A549 (cell line): ENCODE data around the gene CACNA1S. TPM values are rescaled to one million over a fixed set of nuclear protein-coding genes. Genes with fewer than 3 reads are reported as not detected.

Experiments
- ATAC-seq, 2 experiments: fragments of 200-7000 bp in 1 of 2; fragments of >200 bp in 1 of 2; cut with Nextera tagmentation in 1 of 2; cut with Tn5 transposase in 1 of 2; 3 replicates each; pipeline versions ENCODE4 v1.8.0 to v1.9.1; 2018 to 2020; ENCODE audit warnings: mild to moderate bottlenecking in 1 of 2, moderate library complexity in 1 of 2
- CTCF ChIA-PET: fragments of 300-600 bp; sonication (Branson Sonifier 250); formaldehyde crosslinking; extraction: SDS; loops from one replicate; lab custom pipeline; 2021; ENCODE audit warnings: antibody characterized with exemption, inconsistent platforms; lab: Yijun Ruan, JAX
- POLR2A ChIA-PET: fragments of 350-600 bp; formaldehyde crosslinking; extraction: SDS; loops from one replicate; lab custom pipeline; 2021; ENCODE audit warnings: antibody characterized with exemption, inconsistent platforms; lab: Yijun Ruan, JAX
- DNase-seq, 2 experiments: peaks; one replicate each; pipeline versions ENCODE4 v3.0.0 to v3.0.0-alpha.2; 2011 to 2016; ENCODE audit warnings: low read depth in 1 of 2, low spot score in 1 of 2
- FAIRE-seq: peaks from 2 replicates; lab custom pipeline; 2011; peaks lifted over from hg19 to GRCh38; lab: Jason Lieb, UNC
- H3K27ac ChIP-seq, 2 experiments: fragments of >200 bp; sonication (Bioruptor Twin); formaldehyde crosslinking; 3 replicates each; pipeline ENCODE4 v1.5.1; 2016 to 2017
- H3K4me1 ChIP-seq: fragments of >200 bp; sonication (Bioruptor Twin); formaldehyde crosslinking; 3 replicates; pipeline ENCODE4 v1.6.1; 2016
- H3K4me2 ChIP-seq: fragments of >200 bp; sonication (Bioruptor Twin); formaldehyde crosslinking; 3 replicates; pipeline ENCODE4 v1.6.1; 2016
- H3K4me3 ChIP-seq: fragments of >200 bp; sonication (Bioruptor Twin); formaldehyde crosslinking; 3 replicates; pipeline ENCODE4 v1.5.1; 2016
- H3K9me3 ChIP-seq: fragments of >200 bp; sonication (Bioruptor Twin); formaldehyde crosslinking; 3 replicates; pipeline ENCODE4 v1.6.1; 2016
- CBX8 ChIP-seq: fragments of 200-600 bp; sonication (generic); IDR thresholded peaks from 2 replicates; pipeline ENCODE4 v1.6.1; 2016
- EHF ChIP-seq: fragments of 250-450 bp; sonication (Bioruptor Pico); IDR thresholded peaks from 2 replicates; pipeline ENCODE4 v1.5.0; 2020; ENCODE audit warnings: mild to moderate bottlenecking
- EHMT2 ChIP-seq: fragments of 200-600 bp; sonication (generic); IDR thresholded peaks from 2 replicates; pipeline ENCODE4 v1.6.1; 2016; ENCODE audit warnings: antibody characterized with exemption, low read depth, mild to moderate bottlenecking, moderate library complexity
- ESRRA ChIP-seq: fragments of 150-350 bp; IDR thresholded peaks from 2 replicates; pipeline ENCODE4 v1.6.1; 2014; ENCODE audit warnings: mild to moderate bottlenecking, low read length, borderline replicate concordance
- FOSL2 ChIP-seq, 2 experiments: fragments of 450-650 bp in 1 of 2; fragments of >200 bp in 1 of 2; sonication (Bioruptor Twin) in 1 of 2; formaldehyde crosslinking; IDR thresholded peaks; 2 replicates each; pipeline versions ENCODE4 v1.5.0 to v1.6.1; 2016 to 2020; ENCODE audit warnings: mild to moderate bottlenecking in 1 of 2, moderate library complexity in 1 of 2
- FOXS1 ChIP-seq: fragments of 250-450 bp; sonication (Bioruptor Pico); IDR thresholded peaks from 2 replicates; pipeline ENCODE4 v1.5.0; 2020; ENCODE audit warnings: mild to moderate bottlenecking, moderate library complexity
- JUNB ChIP-seq: fragments of >200 bp; sonication (Bioruptor Twin); formaldehyde crosslinking; IDR thresholded peaks from 2 replicates; pipeline ENCODE4 v1.6.1; 2016
- KDM5A ChIP-seq: fragments of 200-600 bp; sonication (generic); IDR thresholded peaks from 2 replicates; pipeline ENCODE4 v1.6.1; 2016; ENCODE audit warnings: antibody characterized with exemption, mild to moderate bottlenecking
- MAFK ChIP-seq: fragments of 450-650 bp; IDR thresholded peaks from 2 replicates; pipeline ENCODE4 v1.6.1; 2014; ENCODE audit not compliant: partially characterized antibody
- MAZ ChIP-seq: fragments of 150-350 bp; IDR thresholded peaks from 2 replicates; pipeline ENCODE4 v1.6.1; 2014; ENCODE audit warnings: antibody characterized with exemption, low read depth, low read length, borderline replicate concordance
- MYC ChIP-seq: IDR thresholded peaks from 2 replicates; pipeline ENCODE4 v1.6.1; 2012; ENCODE audit warnings: mild to moderate bottlenecking, inconsistent platforms, low read length, improper control_type of control experiment, borderline replicate concordance
- NPAS2 ChIP-seq: fragments of 250-450 bp; sonication (Bioruptor Pico); IDR thresholded peaks from 2 replicates; pipeline ENCODE4 v1.8.0; 2022; ENCODE audit warnings: mild to moderate bottlenecking, moderate library complexity, borderline replicate concordance
- PHF8 ChIP-seq: fragments of 200-600 bp; sonication (generic); IDR thresholded peaks from 2 replicates; pipeline ENCODE4 v1.6.1; 2016; ENCODE audit warnings: low read depth, mild to moderate bottlenecking, antibody characterized with exemption, moderate library complexity, borderline replicate concordance
- POLR2A ChIP-seq: IDR thresholded peaks from 2 replicates; pipeline ENCODE4 v1.6.1; 2012; ENCODE audit warnings: mild to moderate bottlenecking, low read length
- POLR2AphosphoS2 ChIP-seq: conservative IDR thresholded peaks from 2 replicates; pipeline ENCODE4 v1.6.1; 2012; ENCODE audit warnings: low read length, improper control_type of control experiment, inconsistent platforms
- RAD21 ChIP-seq, 2 experiments: fragments of >200 bp in 1 of 2; sonication (Bioruptor Twin) in 1 of 2; formaldehyde crosslinking in 1 of 2; IDR thresholded peaks in 1 of 2; conservative IDR thresholded peaks in 1 of 2; 2 replicates in 1 of 2; 3 replicates in 1 of 2; pipeline ENCODE4 v1.6.1; 2012 to 2018; ENCODE audit warnings: inconsistent platforms in 1 of 2
- RARB ChIP-seq: fragments of 250-450 bp; sonication (Bioruptor Pico); IDR thresholded peaks from 2 replicates; pipeline ENCODE4 v1.8.0; 2021; ENCODE audit warnings: mild to moderate bottlenecking, moderate library complexity
- RCOR1 ChIP-seq: fragments of 150-350 bp; IDR thresholded peaks from 2 replicates; pipeline ENCODE4 v1.6.1; 2014; ENCODE audit warnings: antibody characterized with exemption, low read length, low read depth
- RFX5 ChIP-seq: fragments of 450-650 bp; IDR thresholded peaks from 2 replicates; pipeline ENCODE4 v1.7.1; 2014; ENCODE audit warnings: antibody characterized with exemption, mild to moderate bottlenecking, moderate library complexity
- SMC3 ChIP-seq: fragments of >200 bp; sonication (Bioruptor Twin); formaldehyde crosslinking; IDR thresholded peaks from 3 replicates; pipeline ENCODE4 v1.6.1; 2018; ENCODE audit warnings: inconsistent platforms
- SREBF2 ChIP-seq: fragments of 450-650 bp; IDR thresholded peaks from 2 replicates; pipeline ENCODE4 v1.6.1; 2014; ENCODE audit warnings: mild to moderate bottlenecking, moderate library complexity
- ZSCAN20 ChIP-seq: fragments of 250-450 bp; sonication (Bioruptor Pico); IDR thresholded peaks from 2 replicates; pipeline ENCODE4 v1.8.0; 2022; ENCODE audit warnings: mild to moderate bottlenecking, moderate library complexity
- WGBS: methylation state at CpG from one replicate; pipeline ENCODE4 v1.1.6; 2017; ENCODE audit errors: missing lambda C conversion rate; 5-methylcytosine and 5-hydroxymethylcytosine counted together
- polyA plus RNA-seq, 4 experiments: library from polyadenylated mRNA; depleted of rRNA in 3 of 4; stranded (reverse); fragments of >200 nt; fragmentation: RNase III in 1 of 4; extraction: RNeasy Plus Mini Kit Qiagen cat#74134 plus additional on column Dnase treatment in 1 of 4; gene quantifications; 2 replicates in 3 of 4; 3 replicates in 1 of 4; pipeline ENCODE4 v1.2.3, GENCODE V29; 2011 to 2017
- TF ChIP-seq, protein P1 (sequence below): IDR thresholded peaks from 2 replicates; pipeline ENCODE4 v1.6.1; 2012
- TF ChIP-seq, protein P2 (sequence below): fragments of 200-600 bp; sonication (generic); IDR thresholded peaks from 2 replicates; pipeline ENCODE4 v1.6.1; 2016; ENCODE audit warnings: antibody characterized with exemption, mild to moderate bottlenecking, moderate library complexity
- TF ChIP-seq, protein P3 (sequence below): fragments of 150-350 bp; IDR thresholded peaks from 2 replicates; pipeline ENCODE4 v1.6.1; 2014; ENCODE audit warnings: low read depth, mild to moderate bottlenecking, low read length
- TF ChIP-seq, protein P4 (sequence below): fragments of >200 bp; sonication (Bioruptor Twin); formaldehyde crosslinking; IDR thresholded peaks from 3 replicates; pipeline ENCODE4 v1.6.1; 2016

Gene CACNA1S
- polyA plus RNA-seq, 2 of the 4 experiments (the other 2 are of a cell fraction) = 0.01 TPM; not detected in 1

DNA sequence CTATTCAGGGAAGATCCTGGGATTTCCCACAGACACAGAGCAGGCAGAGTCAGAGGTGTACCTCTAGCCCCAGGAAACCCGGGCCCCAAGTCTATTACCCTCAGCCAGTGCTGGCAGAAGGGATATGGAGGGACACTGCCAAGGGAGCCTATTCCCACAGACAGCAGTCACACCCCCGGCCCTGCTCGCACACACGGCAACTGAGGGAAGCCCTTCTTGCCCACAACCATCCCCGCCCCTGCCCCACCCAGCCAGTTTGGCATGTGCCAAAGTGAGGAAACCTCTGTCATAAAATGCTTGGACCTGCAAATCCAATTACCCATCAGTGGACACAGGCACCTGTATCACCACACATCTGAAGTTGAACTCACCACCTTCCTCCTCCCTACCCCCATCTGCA is 6.5 kb downstream of the CACNA1S start:
- H3K27ac ChIP-seq = no peak overlapping the region
- H3K4me2 ChIP-seq = no peak overlapping the region
- WGBS = 77% methylated on average over 4 of the region's 5 CpGs
- CTCF ChIA-PET = interaction anchor here (0.7 kb wide), 1 partner anchor 9 kb away, joined by 3 read pairs; no protein-coding TSS in a partner anchor
- no peak for TF ChIP-seq FOXS1 (CRISPR knock-in tag)
- no peak for TF ChIP-seq SREBF2
- TF ChIP-seq, protein P1, sequence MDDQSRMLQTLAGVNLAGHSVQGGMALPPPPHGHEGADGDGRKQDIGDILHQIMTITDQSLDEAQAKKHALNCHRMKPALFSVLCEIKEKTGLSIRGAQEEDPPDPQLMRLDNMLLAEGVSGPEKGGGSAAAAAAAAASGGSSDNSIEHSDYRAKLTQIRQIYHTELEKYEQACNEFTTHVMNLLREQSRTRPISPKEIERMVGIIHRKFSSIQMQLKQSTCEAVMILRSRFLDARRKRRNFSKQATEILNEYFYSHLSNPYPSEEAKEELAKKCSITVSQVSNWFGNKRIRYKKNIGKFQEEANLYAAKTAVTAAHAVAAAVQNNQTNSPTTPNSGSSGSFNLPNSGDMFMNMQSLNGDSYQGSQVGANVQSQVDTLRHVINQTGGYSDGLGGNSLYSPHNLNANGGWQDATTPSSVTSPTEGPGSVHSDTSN = no peak
- TF ChIP-seq JUNB = no peak
- TF ChIP-seq POLR2AphosphoS2 = no peak
- no peak for TF ChIP-seq POLR2A
- TF ChIP-seq, all 56 proteins: peak for 0
- no peaks in the 10 kb centered on the region for H3K4me1 ChIP-seq
- POLR2A ChIA-PET = no interaction called here
- no peak overlapping the region for H3K4me3 ChIP-seq
- FAIRE-seq (no peak), DNase-seq (no peak), ATAC-seq (no peak; a peak in 1 of 6 replicates)
- no peaks in the 10 kb centered on the region for H3K9me3 ChIP-seq

DNA sequence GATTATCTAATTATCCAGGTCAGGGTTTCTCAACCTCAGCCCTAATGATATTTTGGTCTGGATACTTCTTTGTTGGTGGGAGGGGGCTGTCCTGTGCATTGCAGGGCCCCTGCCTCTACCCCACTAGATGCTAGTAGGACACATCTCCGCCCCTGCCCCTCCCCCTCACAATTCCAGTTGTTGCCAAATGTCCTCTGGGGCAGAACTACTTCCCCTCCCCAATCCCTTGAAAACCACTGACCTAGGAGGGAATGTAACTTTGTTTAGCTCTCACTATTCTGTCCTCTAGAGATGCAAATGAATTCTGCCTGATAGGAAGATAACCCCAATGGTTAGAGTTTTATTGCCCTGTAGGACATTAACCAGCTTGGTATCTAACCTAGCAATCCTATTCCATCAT is 8.1 kb downstream of the CACNA1S start:
- Histone ChIP-seq H3K9me3 (no peaks in the 10 kb centered on the region), H3K4me3 (no peak overlapping the region), H3K4me1 (no peaks in the 10 kb centered on the region), H3K4me2 (no peak overlapping the region), H3K27ac (no peak overlapping the region)
- no peak for DNase-seq
- WGBS = 29% methylated on average over 1 of the region's 1 CpG
- no peak for FAIRE-seq
- CTCF ChIA-PET = interaction anchor here (1.1 to 12.4 kb wide), 3 partner anchors 10 to 18 kb away, joined by 3 to 84 read pairs (median 3); partner anchors contain the start of gene CACNA1S
- TF ChIP-seq, protein P2, sequence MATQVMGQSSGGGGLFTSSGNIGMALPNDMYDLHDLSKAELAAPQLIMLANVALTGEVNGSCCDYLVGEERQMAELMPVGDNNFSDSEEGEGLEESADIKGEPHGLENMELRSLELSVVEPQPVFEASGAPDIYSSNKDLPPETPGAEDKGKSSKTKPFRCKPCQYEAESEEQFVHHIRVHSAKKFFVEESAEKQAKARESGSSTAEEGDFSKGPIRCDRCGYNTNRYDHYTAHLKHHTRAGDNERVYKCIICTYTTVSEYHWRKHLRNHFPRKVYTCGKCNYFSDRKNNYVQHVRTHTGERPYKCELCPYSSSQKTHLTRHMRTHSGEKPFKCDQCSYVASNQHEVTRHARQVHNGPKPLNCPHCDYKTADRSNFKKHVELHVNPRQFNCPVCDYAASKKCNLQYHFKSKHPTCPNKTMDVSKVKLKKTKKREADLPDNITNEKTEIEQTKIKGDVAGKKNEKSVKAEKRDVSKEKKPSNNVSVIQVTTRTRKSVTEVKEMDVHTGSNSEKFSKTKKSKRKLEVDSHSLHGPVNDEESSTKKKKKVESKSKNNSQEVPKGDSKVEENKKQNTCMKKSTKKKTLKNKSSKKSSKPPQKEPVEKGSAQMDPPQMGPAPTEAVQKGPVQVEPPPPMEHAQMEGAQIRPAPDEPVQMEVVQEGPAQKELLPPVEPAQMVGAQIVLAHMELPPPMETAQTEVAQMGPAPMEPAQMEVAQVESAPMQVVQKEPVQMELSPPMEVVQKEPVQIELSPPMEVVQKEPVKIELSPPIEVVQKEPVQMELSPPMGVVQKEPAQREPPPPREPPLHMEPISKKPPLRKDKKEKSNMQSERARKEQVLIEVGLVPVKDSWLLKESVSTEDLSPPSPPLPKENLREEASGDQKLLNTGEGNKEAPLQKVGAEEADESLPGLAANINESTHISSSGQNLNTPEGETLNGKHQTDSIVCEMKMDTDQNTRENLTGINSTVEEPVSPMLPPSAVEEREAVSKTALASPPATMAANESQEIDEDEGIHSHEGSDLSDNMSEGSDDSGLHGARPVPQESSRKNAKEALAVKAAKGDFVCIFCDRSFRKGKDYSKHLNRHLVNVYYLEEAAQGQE = no peak
- TF ChIP-seq PHF8 = no peak
- no peak for TF ChIP-seq EHMT2
- no peak for TF ChIP-seq MAFK
- TF ChIP-seq KDM5A = no peak
- no peak for TF ChIP-seq RFX5
- TF ChIP-seq FOSL2 (IDR thresholded peaks at IDR 0.05) = no peak
- TF ChIP-seq FOSL2 (CRISPR knock-in tag; IDR thresholded peaks at IDR 0.05) = no peak
- TF ChIP-seq RCOR1 = no peak
- TF ChIP-seq EHF (CRISPR knock-in tag) = no peak
- POLR2A ChIA-PET = no interaction called here
- ATAC-seq = no peak

DNA sequence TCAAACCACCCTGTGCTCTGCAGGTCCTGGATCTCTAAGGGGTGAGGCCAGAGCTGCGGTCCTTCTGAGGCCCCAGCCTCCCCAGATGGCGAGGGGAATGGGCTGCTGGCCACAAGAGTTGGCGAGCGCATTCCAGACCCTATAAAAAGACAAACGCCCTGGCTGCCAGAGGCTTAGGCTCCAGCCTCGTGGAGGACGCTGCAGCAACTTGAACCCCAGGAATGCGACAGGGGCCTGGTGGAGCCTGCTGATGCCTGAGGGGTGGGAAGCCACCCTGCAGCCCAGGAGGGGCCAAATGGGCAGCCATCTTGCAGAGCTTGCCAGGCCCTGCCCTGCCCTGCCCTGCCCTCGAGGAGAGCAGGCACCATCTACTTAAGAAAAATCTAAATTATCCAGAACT is 8.6 kb downstream of the CACNA1S start:
- TF ChIP-seq RARB (no peak), FOXS1 (CRISPR knock-in tag) (no peak), ESRRA (no peak), RAD21 (conservative IDR thresholded peaks at IDR 0.05 in 1 of 2, IDR thresholded peaks at IDR 0.05 in 1 of 2) (no peak), CBX8 (no peak), ZSCAN20 (CRISPR knock-in tag) (no peak), MAFK (no peak), POLR2AphosphoS2 (no peak), SMC3 (no peak), NPAS2 (CRISPR knock-in tag) (no peak), PHF8 (no peak), MYC (no peak), EHMT2 (no peak), MAZ (no peak)
- TF ChIP-seq, protein P3, sequence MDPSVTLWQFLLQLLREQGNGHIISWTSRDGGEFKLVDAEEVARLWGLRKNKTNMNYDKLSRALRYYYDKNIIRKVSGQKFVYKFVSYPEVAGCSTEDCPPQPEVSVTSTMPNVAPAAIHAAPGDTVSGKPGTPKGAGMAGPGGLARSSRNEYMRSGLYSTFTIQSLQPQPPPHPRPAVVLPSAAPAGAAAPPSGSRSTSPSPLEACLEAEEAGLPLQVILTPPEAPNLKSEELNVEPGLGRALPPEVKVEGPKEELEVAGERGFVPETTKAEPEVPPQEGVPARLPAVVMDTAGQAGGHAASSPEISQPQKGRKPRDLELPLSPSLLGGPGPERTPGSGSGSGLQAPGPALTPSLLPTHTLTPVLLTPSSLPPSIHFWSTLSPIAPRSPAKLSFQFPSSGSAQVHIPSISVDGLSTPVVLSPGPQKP = no peak
- TF ChIP-seq, protein P4, sequence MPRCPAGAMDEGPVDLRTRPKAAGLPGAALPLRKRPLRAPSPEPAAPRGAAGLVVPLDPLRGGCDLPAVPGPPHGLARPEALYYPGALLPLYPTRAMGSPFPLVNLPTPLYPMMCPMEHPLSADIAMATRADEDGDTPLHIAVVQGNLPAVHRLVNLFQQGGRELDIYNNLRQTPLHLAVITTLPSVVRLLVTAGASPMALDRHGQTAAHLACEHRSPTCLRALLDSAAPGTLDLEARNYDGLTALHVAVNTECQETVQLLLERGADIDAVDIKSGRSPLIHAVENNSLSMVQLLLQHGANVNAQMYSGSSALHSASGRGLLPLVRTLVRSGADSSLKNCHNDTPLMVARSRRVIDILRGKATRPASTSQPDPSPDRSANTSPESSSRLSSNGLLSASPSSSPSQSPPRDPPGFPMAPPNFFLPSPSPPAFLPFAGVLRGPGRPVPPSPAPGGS = no peak
- TF ChIP-seq, all 56 proteins: peak for 0
- Histone ChIP-seq H3K4me2 (no peak overlapping the region), H3K27ac (no peak overlapping the region), H3K4me3 (no peak overlapping the region), H3K4me1 (no peaks in the 10 kb centered on the region), H3K9me3 (no peaks in the 10 kb centered on the region)
- CTCF ChIA-PET = interaction anchor here (1.1 to 12.4 kb wide), 3 partner anchors 11 to 17 kb away, joined by 3 to 84 read pairs (median 3); partner anchors contain the start of gene CACNA1S
- 79% methylated on average over 9 of the region's 9 CpGs for WGBS
- POLR2A ChIA-PET = no interaction called here
- ATAC-seq = no peak
- no peak for DNase-seq
- no peak for FAIRE-seq
